ENCODE measurements around the gene EXOC4.

Gene EXOC4

DNA sequence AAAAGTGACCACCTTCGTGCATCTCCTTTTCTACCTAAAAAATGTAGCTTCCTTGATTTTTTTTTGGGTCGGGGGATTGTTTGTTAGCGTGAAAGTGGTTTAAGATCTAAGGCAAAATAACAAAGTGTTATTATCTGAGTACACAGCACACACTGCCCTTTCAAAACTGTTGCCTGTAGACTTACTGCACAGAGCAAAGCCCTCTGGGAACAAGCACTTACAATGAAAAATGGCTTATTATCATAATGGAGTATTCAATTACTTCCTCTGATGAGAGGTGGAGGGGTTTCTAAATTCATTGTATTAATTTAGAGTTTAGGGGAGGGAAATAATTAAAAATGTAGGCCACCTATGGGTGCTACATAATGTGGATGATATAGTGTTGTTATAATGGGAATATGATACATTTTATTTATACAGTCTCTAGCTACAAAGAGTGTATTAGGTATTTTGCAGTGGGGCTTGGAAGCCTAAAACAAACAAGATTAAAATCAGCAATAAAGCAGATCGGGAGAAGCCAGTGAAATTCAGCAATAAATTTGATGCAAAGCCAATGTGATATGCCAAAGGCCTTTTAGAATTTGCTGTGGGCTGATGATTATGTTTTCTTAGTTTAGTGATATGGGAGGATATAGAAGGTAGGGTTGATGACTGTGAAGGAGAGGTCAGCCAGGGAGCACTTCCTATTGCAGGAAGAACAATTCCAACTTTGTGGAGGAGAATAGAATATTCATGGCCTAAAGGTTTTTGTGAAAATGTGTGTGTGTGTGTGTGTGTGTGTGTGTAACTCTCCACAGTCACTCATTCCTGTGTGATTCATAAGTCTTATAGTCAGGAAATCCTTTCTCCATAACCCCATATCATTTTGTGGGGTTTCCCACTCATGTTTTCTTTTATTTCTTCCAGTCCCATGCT is 17.7 kb upstream of the EXOC4 start:
- no peak overlapping the region for H3K4me3 ChIP-seq (ENCODE audit: low read depth, low read length)
- DNase-seq (ENCODE audit: low read depth): no peak
- TF ChIP-seq, protein P1, sequence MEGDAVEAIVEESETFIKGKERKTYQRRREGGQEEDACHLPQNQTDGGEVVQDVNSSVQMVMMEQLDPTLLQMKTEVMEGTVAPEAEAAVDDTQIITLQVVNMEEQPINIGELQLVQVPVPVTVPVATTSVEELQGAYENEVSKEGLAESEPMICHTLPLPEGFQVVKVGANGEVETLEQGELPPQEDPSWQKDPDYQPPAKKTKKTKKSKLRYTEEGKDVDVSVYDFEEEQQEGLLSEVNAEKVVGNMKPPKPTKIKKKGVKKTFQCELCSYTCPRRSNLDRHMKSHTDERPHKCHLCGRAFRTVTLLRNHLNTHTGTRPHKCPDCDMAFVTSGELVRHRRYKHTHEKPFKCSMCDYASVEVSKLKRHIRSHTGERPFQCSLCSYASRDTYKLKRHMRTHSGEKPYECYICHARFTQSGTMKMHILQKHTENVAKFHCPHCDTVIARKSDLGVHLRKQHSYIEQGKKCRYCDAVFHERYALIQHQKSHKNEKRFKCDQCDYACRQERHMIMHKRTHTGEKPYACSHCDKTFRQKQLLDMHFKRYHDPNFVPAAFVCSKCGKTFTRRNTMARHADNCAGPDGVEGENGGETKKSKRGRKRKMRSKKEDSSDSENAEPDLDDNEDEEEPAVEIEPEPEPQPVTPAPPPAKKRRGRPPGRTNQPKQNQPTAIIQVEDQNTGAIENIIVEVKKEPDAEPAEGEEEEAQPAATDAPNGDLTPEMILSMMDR (IDR thresholded peaks at IDR 0.05; ENCODE audit: low read depth, low read length, missing control alignments): no peak

DNA sequence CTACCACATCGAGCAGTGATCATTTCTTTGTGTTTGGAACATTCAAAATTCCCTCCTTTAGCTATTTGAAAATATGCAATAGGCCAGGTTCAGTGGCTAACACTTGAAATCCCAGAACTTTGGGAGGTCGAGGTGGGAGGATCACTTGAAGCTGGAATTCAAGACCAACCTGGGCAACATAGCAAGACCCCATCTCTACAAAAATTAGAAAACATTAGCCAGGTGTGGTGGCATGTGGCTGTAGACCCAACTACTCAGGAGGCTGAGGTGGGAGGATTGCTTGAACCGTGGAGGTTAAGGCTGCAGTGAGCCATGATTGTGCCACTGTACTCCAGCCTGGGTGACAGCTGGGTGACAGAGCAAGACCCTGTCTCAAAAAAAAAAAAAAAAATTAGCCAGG is 15.3 kb upstream of the EXOC4 start:
- H3K4me3 ChIP-seq (ENCODE audit: low read depth, low read length): no peak overlapping the region
- DNase-seq (ENCODE audit: low read depth): no peak
- TF ChIP-seq, protein P1 (IDR thresholded peaks at IDR 0.05; ENCODE audit: low read depth, low read length, missing control alignments): no peak

DNA sequence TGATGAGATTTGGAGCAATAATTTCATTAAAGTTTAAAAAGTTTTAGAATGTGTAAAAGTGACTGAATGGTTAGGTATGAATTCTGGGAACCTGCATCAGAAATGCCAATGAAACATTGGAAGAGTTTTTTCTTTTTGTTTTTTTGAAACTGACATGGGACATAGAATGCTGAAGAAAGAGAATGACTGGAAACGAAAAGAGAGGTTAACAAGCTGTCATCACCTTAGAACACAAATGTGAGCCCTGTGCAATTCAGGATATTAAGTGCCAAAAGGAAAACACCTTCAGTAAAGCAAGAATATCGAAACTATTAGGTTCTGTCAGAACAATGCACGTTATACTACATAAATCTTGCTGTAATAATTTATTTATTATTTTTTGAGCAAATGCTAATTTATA is 12.6 kb upstream of the EXOC4 start:
- H3K4me3 ChIP-seq (ENCODE audit: low read depth, low read length): no peak overlapping the region
- TF ChIP-seq, protein P1 (IDR thresholded peaks at IDR 0.05; ENCODE audit: low read depth, low read length, missing control alignments): no peak
- no peak for DNase-seq (ENCODE audit: low read depth)

DNA sequence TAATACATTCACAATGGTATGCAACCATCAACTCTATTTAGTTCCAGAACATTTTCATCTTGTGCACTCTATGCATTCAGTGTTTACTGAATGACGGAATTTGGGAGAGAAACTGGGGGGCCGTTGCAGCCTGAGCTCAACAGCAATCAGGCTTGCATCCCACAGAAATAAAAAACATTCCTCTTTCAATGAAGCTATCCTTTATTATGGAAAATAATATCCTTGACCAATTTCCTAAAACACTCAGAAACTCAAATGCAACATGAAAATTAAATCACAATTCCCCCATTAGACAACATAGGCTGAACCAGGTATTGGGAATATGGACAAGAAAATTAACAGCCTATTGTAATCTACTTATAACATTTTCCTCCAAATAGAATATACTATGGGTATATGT is 6.3 kb upstream of the EXOC4 start:
- H3K4me3 ChIP-seq (ENCODE audit: low read depth, low read length): no peak overlapping the region
- no peak for DNase-seq (ENCODE audit: low read depth)
- TF ChIP-seq, protein P1 (IDR thresholded peaks at IDR 0.05; ENCODE audit: low read depth, low read length, missing control alignments): no peak

DNA sequence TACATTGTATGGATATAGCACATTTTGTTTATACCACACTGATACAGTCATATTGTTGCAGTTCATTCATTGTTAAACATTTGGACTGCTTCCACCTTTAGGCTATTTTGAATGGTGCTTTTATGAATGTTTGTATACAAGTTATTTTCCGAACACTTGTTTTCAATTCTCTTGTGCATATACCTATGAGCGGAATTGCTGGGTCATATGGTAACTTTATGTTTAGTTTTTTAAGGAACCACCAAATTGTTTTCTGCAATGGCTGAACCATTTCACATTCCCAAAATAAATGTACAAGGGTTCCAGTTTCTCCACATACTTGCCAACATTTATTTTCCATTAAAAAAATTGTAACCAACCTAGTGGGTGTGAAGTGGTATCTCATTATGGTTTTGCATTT is 4.0 kb upstream of the EXOC4 start:
- TF ChIP-seq, protein P1 (IDR thresholded peaks at IDR 0.05; ENCODE audit: low read depth, low read length, missing control alignments): no peak
- DNase-seq (ENCODE audit: low read depth): no peak
- H3K4me3 ChIP-seq (ENCODE audit: low read depth, low read length): no peak overlapping the region

DNA sequence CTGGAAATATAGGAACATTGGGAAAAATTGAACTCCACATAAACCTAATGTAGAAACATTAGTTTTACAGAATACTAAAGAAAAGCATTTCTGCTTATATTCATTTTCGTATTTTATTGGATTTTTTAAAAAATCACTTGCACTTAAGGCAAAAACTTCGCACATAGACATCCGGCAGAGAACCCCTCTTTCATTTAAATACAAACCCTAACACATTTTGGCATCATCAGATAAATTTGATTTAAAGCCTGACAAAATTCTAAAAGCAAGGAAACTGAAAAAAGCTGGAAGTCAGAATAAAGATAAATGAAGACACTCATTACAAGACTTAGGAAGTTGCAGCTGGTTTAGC is 396 bp upstream of the EXOC4 start:
- TF ChIP-seq, protein P1 (IDR thresholded peaks at IDR 0.05; ENCODE audit: low read depth, low read length, missing control alignments): no peak
- no peak for DNase-seq (ENCODE audit: low read depth)
- peak overlapping the region; percentile 87; the same call in 1 of the 2 replicates for H3K4me3 ChIP-seq (ENCODE audit: low read depth, low read length)

DNA sequence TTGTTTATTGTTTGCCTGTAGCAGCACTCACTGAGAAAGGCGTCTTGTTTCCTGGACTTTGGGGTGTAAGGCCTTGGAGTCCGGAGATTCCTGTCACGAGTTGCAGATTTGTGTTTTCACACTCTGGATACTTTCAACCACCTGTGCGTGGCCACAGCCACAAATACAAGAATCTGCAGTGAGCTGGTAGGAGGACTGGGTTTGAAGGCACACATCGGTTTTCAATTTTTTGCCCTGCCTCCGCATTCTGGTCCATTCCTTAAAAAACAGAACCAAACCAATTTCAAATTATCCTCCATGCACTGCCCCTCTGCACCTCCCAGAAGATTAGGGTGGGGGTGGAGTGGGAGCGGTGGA is 619 bp downstream of the EXOC4 start:
- peak overlapping the region; percentile 87 for H3K4me3 ChIP-seq (ENCODE audit: low read depth, low read length)
- no peak for DNase-seq (ENCODE audit: low read depth)
- TF ChIP-seq, protein P1 (IDR thresholded peaks at IDR 0.05; ENCODE audit: low read depth, low read length, missing control alignments): no peak

Data from GM12864 (cell line).